ENCODE results near the gene TMEM39B.

- TF ChIP-seq POLR2A (IDR thresholded peaks at IDR 0.05) (no peak), CTCF (IDR thresholded peaks at IDR 0.05) (no peak)
These were observed 56.2 kb downstream of the TMEM39B start for GRCh38 chr1:32128964-32129363.

Measured in uterus (tissue), 2 donors.